Right forelimb (tissue), 1 donor: ENCODE results near the gene SEMA3B.
"Not testable (repeated sequence)": the region's sequence is repeated elsewhere in the genome, so short reads cannot be mapped to it uniquely, and the experiment has no call there.

ENCODE experiments used
- DNase-seq: peaks from one replicate; pipeline ENCODE4 v3.0.0-alpha.2; 2018

Gene SEMA3B

GRCh38 chr3:50260027-50260941 is 8.7 kb upstream of the SEMA3B start:
- DNase-seq, result peak; percentile 97

- no peak for DNase-seq
These were observed 8.0 kb upstream of the SEMA3B start for GRCh38 chr3:50260942-50261441.

- DNase-seq, result no peak
These were observed 7.4 kb upstream of the SEMA3B start for GRCh38 chr3:50261505-50261904.

GRCh38 chr3:50262200-50262599 is 6.7 kb upstream of the SEMA3B start:
- DNase-seq, result not testable (repeated sequence)

GRCh38 chr3:50262778-50263177 is 6.2 kb upstream of the SEMA3B start:
- no peak for DNase-seq

GRCh38 chr3:50263478-50264382 is 5.2 kb upstream of the SEMA3B start:
- DNase-seq, result no peak

GRCh38 chr3:50264383-50264963 is 4.5 kb upstream of the SEMA3B start:
- peak; percentile 93 for DNase-seq

- no peak for DNase-seq
These were observed 3.9 kb upstream of the SEMA3B start for GRCh38 chr3:50264964-50265485.

GRCh38 chr3:50265571-50265970 is 3.4 kb upstream of the SEMA3B start:
- no peak for DNase-seq

GRCh38 chr3:50266017-50266416 is 2.9 kb upstream of the SEMA3B start:
- DNase-seq, result no peak

- DNase-seq, result no peak
These were observed 2.1 kb upstream of the SEMA3B start for GRCh38 chr3:50266836-50267235.

GRCh38 chr3:50267280-50267913 is 1.6 kb upstream of the SEMA3B start:
- peak; percentile 84 for DNase-seq

GRCh38 chr3:50268276-50268675 is 671 bp upstream of the SEMA3B start:
- DNase-seq, result no peak

- DNase-seq, result no peak
These were observed 513 bp downstream of the SEMA3B start for GRCh38 chr3:50269460-50269859.

- no peak for DNase-seq
These were observed 1.0 kb downstream of the SEMA3B start for GRCh38 chr3:50269977-50270413.

- DNase-seq, result no peak
These were observed 1.7 kb downstream of the SEMA3B start for GRCh38 chr3:50270422-50271224.

GRCh38 chr3:50271314-50271936 is 2.5 kb downstream of the SEMA3B start:
- no peak for DNase-seq

GRCh38 chr3:50272538-50272910 is 3.6 kb downstream of the SEMA3B start:
- not testable (repeated sequence) for DNase-seq

- DNase-seq, result peak; percentile 91
These were observed 4.2 kb downstream of the SEMA3B start for GRCh38 chr3:50272911-50273688.

GRCh38 chr3:50273689-50274065 is 4.7 kb downstream of the SEMA3B start:
- DNase-seq, result no peak
